Neutrophil (primary cell): ENCODE data around the gene ITPK1.

Source experiments
- H3K27ac ChIP-seq: fragments of 200-600 bp; sonication (generic); 2 replicates; pipeline ENCODE4 v1.5.1; 2016; ENCODE audit warnings: mild to moderate bottlenecking, moderate library complexity
- H3K27me3 ChIP-seq: fragments of 200-600 bp; sonication (generic); 2 replicates; pipeline ENCODE4 v1.6.0; 2016; ENCODE audit warnings: mild to moderate bottlenecking
- H3K36me3 ChIP-seq: fragments of 200-600 bp; sonication (generic); 2 replicates; pipeline ENCODE4 v1.5.1; 2017
- H3K4me1 ChIP-seq, 2 experiments: fragments of 200-600 bp in 1 of 2; sonication (generic) in 1 of 2; 1 replicate in 1 of 2; 2 replicates in 1 of 2; pipeline versions ENCODE4 v1.5.1 to v1.6.1; 2013 to 2016; ENCODE audit warnings: low read depth in 1 of 2, low read length in 1 of 2, mild to moderate bottlenecking in 1 of 2, moderate library complexity in 1 of 2; ENCODE audit not compliant: control insufficient read depth in 1 of 2, insufficient read depth in 1 of 2
- H3K4me3 ChIP-seq, 2 experiments: fragments of 200-600 bp in 1 of 2; sonication (generic) in 1 of 2; 1 replicate in 1 of 2; 2 replicates in 1 of 2; pipeline ENCODE4 v1.5.1; 2013 to 2016; ENCODE audit warnings: low read depth in 1 of 2, low read length in 1 of 2, mild to moderate bottlenecking in 1 of 2, moderate library complexity in 1 of 2
- H3K9me3 ChIP-seq: fragments of 200-600 bp; sonication (generic); 2 replicates; pipeline ENCODE4 v1.5.1; 2016
- CTCF ChIP-seq: fragments of 200-600 bp; sonication (generic); IDR thresholded peaks from 2 replicates; pipeline ENCODE4 v1.5.1; 2016; ENCODE audit warnings: antibody characterized with exemption

Gene ITPK1

GRCh38 chr14:93045965-93046704 lies 69.6 kb downstream of the ITPK1 start:
- peaks cover 21 to 33% of the 10 kb centered on the region in 2 experiments for H3K4me1 ChIP-seq
- no peak overlapping the region for H3K4me3 ChIP-seq
- H3K27ac ChIP-seq: peak overlapping the region; percentile 75
- no peak for TF ChIP-seq CTCF
- peaks cover 27% of the 10 kb centered on the region for H3K36me3 ChIP-seq
- H3K9me3 ChIP-seq: no peaks in the 10 kb centered on the region
- no peaks in the 10 kb centered on the region for H3K27me3 ChIP-seq

- Histone ChIP-seq H3K27me3 (no peaks in the 10 kb centered on the region), H3K4me3 (peak overlapping the region; percentile 24 to 36), H3K36me3 (peaks cover 18% of the 10 kb centered on the region), H3K27ac (peak overlapping the region; percentile 75), H3K4me1 (peaks cover 21 to 42% of the 10 kb centered on the region in 2 experiments), H3K9me3 (no peaks in the 10 kb centered on the region)
- TF ChIP-seq CTCF: no peak
These were observed 70.5 kb downstream of the ITPK1 start for GRCh38 chr14:93045211-93045674.

GRCh38 chr14:93044556-93044955 lies 71.2 kb downstream of the ITPK1 start:
- peak overlapping the region; percentile 75 for H3K27ac ChIP-seq
- H3K4me1 ChIP-seq: peaks cover 21 to 49% of the 10 kb centered on the region in 2 experiments
- no peaks in the 10 kb centered on the region for H3K27me3 ChIP-seq
- no peak for TF ChIP-seq CTCF
- peaks cover 13% of the 10 kb centered on the region for H3K36me3 ChIP-seq
- H3K9me3 ChIP-seq: no peaks in the 10 kb centered on the region
- peak overlapping the region; percentile 24 to 36 for H3K4me3 ChIP-seq

GRCh38 chr14:93044121-93044520 lies 71.6 kb downstream of the ITPK1 start:
- H3K4me3 ChIP-seq: peak overlapping the region in 1 of 2 experiments; percentile 36
- no peaks in the 10 kb centered on the region for H3K9me3 ChIP-seq
- H3K27me3 ChIP-seq: no peaks in the 10 kb centered on the region
- TF ChIP-seq CTCF: no peak
- peaks cover 21 to 53% of the 10 kb centered on the region in 2 experiments for H3K4me1 ChIP-seq
- peaks cover 9% of the 10 kb centered on the region for H3K36me3 ChIP-seq
- peak overlapping the region; percentile 75 for H3K27ac ChIP-seq

GRCh38 chr14:93042968-93043940 lies 72.5 kb downstream of the ITPK1 start:
- H3K27ac ChIP-seq: peak overlapping the region; percentile 75
- peaks cover under 1% of the 10 kb centered on the region for H3K36me3 ChIP-seq
- no peak overlapping the region for H3K4me3 ChIP-seq
- H3K27me3 ChIP-seq: no peaks in the 10 kb centered on the region
- H3K9me3 ChIP-seq: no peaks in the 10 kb centered on the region
- peaks cover 21 to 60% of the 10 kb centered on the region in 2 experiments for H3K4me1 ChIP-seq
- no peak for TF ChIP-seq CTCF
